HG03575 (cell line): Measurements from ENCODE around the gene TRAF3.
"Not testable (repeated sequence)": the region's sequence is repeated elsewhere in the genome, so short reads cannot be mapped to it uniquely, and the experiment has no call there.

ENCODE experiments used
- ATAC-seq: cut with Tn5 transposase; IDR thresholded peaks from one replicate; pipeline ENCODE4 v1.9.1; 2021; ENCODE audit not compliant: unreplicated experiment, insufficient number of reproducible peaks, low FRiP score; ENCODE audit errors: extremely low read depth

The TRAF3 gene

GRCh38 chr14:102750376-102750775 is 26.9 kb upstream of the TRAF3 start:
- no peak for ATAC-seq

- no peak for ATAC-seq
Observed at GRCh38 chr14:102751088-102751487, 26.2 kb upstream of the TRAF3 start.

- ATAC-seq: no peak
Observed at GRCh38 chr14:102752239-102752847, 24.9 kb upstream of the TRAF3 start.

- no peak for ATAC-seq
Observed at GRCh38 chr14:102754370-102755262, 22.6 kb upstream of the TRAF3 start.

GRCh38 chr14:102757646-102758045 is 19.6 kb upstream of the TRAF3 start:
- ATAC-seq: no peak

DNA sequence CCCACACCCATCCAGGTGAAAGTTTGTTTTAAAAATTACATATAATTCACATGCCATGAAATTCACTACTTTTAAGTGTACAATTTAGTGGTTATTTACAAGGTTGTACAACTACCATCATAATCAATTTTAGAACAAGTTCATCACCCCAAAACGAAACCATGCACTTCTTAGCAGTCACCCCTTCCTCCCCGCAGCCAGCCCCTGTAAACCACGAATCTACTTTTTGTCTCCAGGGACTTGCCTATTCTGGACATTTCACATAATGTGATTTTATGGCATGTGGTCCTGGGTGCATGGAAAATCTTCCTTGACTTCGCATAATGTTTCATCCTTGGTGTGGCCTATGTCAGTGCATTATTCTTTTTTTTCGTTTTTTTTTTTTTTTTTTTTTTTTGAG is 19.2 kb upstream of the TRAF3 start:
- ATAC-seq: no peak

DNA sequence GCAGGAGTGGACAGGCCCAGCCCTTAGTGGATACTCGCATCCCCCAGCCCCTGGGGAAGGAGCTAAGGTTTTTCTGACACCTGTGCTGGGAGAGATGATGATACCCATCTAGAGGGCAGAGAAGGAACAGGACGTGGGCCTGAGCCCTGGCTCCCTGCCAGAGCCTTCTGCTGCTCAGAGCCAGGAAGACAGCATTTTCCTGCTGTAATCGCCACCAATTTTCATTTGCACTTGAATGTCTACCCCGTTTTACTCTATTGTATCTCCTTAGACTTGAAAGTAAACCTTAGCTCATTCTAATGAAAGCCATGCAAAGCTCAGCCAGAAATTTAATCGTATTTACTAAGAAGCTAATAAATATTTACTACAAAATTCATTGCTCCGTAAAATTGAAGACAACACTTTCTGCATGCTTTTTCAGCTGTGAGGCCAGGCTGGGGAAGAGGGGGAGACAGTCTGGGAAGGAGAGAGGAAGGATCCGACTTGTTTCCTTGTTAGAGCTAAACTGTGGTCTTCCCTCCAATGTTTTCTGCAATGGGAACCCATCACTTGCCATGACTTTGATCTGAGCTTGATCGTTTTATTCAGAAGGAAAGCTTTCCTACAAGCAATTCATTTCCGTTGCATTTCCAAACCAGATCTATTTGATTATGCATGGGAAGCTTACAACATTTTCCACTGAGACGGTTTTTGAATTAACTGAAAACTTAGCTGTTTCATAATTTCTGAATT is 17.6 kb upstream of the TRAF3 start:
- no peak for ATAC-seq

DNA sequence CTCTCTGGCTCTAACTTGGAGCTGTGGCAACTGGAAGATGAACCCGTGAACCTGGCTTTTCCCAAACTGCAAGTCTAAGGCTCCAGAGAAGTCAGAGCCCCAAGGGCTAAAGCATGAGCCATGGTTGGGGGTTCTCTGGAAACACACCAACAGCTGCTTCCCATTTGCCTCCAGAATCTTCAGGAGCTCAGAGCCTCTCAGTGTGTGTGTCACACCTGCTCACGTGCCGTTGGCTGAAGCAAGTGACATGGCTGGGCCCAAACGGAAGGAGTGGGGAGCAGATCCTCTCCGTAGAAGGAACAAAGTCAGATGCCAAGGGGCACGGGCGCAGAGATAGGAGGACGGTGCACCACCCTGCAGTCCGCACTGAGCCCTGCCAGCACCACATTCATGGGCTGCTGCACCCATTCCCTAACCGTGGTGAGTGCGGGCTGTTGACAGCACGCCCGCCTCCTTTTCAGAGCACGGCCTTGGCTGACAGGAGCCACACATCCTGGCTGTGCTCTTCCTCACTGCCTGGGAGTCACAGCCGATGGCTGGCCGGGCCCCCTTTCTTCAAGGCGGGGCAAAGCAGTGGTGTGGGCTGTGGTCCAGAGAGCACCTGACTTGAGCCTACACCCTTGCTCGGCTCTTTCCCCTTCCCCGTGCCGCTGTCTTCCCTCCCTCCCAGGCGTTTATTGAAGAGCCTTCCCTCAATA is 16.6 kb upstream of the TRAF3 start:
- no peak for ATAC-seq

DNA sequence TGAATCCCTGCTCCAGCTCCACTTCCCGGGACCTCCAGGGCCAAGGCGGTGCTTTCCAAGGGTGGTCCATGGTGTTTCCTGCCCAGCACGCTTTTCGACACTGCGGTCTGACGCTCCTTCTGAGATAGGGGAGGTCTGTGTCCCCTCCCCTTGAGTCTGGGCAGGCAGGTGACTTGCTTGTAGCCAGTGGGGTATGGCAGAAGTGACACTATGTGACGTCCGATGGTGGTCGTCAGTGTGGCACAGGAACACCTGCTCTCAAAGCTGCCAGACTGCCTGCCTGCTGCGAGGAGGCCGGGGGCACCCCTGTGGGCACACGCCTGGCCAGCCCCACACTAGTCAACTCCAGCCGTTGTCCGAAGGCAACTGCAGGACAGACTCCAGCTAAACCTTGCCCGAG is 16.0 kb upstream of the TRAF3 start:
- ATAC-seq: no peak

GRCh38 chr14:102764220-102764671 is 13.0 kb upstream of the TRAF3 start:
- ATAC-seq: no peak

DNA sequence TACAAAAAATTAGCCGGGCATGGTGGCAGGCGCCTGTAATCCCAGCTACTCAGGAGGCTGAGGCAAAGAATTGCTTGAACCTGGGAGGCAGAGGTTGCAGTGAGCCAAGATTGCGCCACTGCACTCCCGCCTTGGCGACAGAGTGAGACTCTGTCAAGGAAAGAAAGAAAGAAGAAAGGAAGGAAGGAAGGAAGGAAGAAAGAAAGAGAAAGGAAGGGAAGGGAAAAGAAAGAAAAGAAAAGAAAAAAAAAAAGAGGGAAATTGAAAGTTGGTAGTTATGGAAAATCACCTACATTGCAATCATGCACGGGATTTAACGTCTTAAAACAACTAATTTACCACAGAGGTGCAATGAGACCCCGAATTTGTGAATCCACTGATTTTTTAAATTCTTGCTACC is 11.5 kb upstream of the TRAF3 start:
- ATAC-seq: not testable (repeated sequence)

DNA sequence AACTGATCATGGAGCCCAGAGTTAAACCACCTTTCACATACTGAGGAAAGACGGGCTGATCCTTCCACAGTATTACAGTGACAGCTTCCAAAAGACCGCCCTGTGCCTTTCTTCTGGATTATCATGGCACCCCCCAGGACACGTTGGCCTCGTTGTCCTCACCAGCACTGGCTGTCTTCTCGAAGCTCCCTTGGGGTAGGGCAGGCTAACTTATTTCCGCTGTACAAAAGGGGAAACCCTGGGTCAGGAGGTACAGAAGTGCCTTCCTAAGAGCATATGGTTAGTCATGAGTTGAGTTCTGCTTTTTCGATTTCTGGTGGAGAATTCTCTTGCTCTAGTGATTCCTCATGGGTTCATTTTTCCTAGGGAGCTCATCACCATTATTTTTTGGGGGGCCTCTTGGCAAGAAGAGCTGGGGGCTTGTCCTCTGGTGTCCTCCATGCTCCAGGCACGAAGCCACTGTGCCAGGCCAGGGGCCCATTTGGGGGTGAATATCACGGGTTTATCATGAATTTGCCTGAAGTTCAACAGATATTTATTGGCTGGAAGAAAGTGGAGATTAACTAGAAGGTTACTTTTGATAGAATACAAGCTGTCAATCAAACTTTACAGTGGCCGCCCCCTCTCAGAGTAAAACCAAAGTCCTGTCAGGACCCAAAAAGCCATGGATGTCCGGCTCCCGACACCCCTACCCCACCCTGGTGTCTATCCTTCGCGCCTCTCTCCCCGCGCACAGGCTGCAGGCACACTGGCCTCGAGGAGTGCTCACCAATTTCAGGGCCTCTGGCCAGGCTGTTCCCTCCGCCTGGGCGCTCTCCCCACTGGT is 8.8 kb upstream of the TRAF3 start:
- no peak for ATAC-seq

DNA sequence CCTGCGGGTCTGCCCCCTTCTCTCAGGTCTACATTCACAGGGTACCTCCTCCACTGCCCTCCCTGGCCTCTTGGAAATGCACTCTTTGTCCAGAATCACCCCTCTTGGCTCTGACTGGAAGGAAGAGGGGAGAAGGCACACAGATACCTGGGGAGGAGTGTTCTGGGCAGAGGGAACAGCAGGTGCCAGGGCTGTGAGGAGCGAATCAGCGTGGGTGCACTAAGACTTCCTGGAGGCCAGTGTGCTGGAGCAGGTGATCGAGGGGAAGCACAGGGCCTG is 8.3 kb upstream of the TRAF3 start:
- ATAC-seq: no peak

DNA sequence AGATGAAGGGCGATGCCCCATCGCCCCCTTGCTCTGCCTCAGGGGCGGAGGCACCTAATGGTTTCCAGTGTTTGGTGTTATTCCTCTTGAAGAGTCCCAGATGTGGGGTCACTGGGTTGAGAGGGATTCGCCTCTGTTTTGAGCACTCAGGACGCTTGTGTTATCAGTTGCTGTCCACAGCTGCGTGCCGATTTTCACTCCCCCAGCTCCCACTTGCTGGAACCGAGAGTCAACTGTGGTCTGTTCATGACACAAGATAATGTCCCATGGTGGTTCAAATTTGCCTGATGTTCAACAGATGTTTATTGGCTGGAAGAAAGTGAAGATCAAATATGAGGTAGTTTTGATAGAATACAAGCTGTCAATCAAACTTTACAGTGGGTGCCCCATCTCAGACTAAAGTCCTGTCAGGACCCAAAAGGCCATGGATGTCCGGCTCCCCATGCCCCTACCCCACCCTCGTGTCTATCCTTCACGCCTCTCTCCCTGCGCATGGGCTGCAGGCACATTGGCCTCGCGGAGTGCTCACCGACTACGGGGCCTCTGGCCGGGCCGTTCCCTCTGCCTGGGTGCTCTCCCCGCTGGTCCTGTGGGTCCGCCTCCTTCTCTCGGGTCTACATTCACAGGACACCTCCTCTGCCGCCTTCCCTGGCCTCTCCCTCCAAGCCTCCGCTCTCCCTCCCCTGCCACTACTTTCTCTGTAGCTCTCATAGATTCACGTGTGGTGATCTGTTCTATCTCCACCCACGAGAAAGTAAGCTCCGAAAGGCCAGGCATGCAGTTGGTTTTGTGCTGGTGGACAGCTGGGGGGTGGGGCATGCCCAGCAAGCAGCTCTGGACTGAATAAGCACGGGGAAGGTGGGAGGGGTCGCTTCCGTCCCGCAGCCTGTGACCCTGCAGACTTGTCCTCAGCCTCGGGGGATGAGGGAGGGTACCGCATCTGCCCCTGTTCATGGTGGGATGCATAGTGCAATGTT is 6.8 kb upstream of the TRAF3 start:
- no peak for ATAC-seq

GRCh38 chr14:102771144-102771543 is 6.1 kb upstream of the TRAF3 start:
- no peak for ATAC-seq

DNA sequence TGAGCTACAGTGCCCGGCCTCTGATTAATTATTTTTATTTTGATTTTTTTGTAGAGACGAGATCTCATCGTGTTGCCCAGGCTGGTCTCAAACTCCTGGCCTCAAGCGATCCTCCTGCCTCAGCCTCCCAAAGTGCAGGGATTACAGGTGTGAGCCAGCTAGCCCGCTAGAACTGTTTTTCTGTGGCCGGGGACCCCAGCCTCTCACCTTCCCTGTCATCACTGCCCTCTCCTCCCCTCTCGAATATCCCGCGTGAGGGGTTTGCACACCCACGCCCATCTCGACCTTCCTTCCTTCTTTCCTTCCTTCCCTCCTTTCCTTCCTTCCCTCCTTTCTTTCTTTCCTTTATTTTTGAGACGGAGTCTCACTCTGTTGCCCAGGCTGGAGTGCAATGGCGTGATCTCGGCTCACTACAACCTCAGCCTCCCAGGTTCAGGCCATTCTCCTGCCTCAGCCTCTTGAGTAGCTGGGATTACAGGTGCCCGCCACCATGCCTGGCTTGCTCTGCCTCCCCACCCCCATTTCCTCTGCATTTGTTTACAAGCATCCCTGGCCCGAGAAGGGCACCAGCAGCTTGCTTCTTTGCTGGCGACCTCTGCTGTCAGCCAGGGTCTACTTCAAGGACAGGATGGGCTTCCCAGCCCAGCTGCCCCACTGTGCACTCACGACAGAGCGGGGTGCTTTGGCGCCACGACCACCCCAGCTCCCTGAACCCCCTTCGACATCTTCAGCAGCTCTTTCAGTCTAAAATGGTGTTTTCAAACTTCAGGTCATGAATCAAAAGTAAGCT is 4.3 kb upstream of the TRAF3 start:
- ATAC-seq: no peak
